ENCODE data around the gene CINP. TPM values are rescaled to one million over a fixed set of nuclear protein-coding genes. Genes with fewer than 3 reads are reported as not detected.

CINP gene
- total and polyA plus RNA-seq, 2 donors from 2014 or later: 32.1 to 49.3 TPM

DNA sequence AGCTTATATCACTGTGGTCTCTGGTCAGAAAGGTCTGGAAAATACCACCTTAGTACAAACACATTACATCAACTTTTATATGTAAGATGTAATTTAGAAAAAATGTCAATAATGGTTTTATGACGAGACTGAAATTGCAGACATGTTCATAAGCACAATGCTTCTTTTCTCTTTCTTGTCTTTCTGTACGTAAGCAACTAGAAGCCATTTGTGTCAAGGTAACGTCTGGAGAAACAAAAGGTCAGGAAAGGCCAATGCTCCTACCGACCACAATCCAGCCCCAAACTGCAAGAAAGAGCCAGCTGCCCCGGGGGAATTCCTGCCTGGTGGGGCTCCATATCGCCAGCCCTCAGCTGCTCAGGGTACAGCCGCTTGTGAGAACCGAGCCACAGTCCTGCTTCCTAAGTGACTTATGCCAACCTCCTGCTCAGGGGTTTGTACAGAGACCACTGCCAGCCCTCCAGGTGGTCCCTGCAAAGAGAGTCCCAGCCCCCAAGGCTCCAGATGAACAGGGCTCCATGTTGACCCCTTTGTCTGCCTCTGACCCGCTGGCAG is 36.8 kb downstream of the CINP start:
- Histone ChIP-seq H3K27ac (ENCODE audit: low read depth in 2 of 2, low read length in 2 of 2) (no peak overlapping the region), H3K9ac (ENCODE audit: low read length in 3 of 3) (no peak overlapping the region), H3K27me3 (ENCODE audit: control insufficient read depth, insufficient read depth, low read length) (no peaks in the 10 kb centered on the region), H3K9me3 (ENCODE audit: control insufficient read depth in 2 of 3, insufficient read depth in 1 of 3, low read length in 3 of 3) (no peaks in the 10 kb centered on the region), H3K4me3 (ENCODE audit: low read length in 3 of 3) (no peak overlapping the region), H3K36me3 (ENCODE audit: control insufficient read depth in 2 of 3, insufficient read depth in 3 of 3, low read length in 3 of 3) (no peaks in the 10 kb centered on the region), H3K4me1 (ENCODE audit: control insufficient read depth in 2 of 3, insufficient read depth in 2 of 3, low read depth in 1 of 3, low read length in 3 of 3) (no peaks in the 10 kb centered on the region)
- DNase-seq (no peak), FAIRE-seq (no peak)
- TF ChIP-seq, protein P1, sequence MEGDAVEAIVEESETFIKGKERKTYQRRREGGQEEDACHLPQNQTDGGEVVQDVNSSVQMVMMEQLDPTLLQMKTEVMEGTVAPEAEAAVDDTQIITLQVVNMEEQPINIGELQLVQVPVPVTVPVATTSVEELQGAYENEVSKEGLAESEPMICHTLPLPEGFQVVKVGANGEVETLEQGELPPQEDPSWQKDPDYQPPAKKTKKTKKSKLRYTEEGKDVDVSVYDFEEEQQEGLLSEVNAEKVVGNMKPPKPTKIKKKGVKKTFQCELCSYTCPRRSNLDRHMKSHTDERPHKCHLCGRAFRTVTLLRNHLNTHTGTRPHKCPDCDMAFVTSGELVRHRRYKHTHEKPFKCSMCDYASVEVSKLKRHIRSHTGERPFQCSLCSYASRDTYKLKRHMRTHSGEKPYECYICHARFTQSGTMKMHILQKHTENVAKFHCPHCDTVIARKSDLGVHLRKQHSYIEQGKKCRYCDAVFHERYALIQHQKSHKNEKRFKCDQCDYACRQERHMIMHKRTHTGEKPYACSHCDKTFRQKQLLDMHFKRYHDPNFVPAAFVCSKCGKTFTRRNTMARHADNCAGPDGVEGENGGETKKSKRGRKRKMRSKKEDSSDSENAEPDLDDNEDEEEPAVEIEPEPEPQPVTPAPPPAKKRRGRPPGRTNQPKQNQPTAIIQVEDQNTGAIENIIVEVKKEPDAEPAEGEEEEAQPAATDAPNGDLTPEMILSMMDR (IDR thresholded peaks at IDR 0.05; ENCODE audit: borderline replicate concordance, extremely low read depth, insufficient read depth): no peak
- intact Hi-C loops (cut with DNase I): no loop called here

DNA sequence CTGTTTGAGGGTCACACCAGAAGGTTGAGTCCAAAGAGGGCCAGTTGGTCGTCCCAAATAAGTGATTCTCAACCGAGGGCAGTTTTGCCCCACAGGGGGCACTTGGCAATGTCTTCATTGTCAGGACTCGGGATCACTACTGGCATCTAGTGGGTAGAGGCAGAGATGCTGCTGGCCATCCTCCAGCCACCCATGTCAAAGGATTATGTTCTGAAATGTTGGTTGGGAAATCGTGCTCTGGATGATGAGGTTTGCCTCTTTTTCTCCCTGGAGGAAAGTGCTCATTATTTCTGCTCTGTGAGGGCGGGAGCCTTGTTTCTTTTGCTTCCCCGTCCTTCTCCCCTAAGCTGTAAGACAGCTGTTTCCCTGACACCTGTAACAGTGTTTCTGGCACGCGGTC is 39.6 kb downstream of the CINP start:
- no peak overlapping the region for H3K4me3 ChIP-seq (ENCODE audit: low read length in 3 of 3)
- DNase-seq (peak in 3 of 5 donors; percentile 23 to 80 (median 42)), FAIRE-seq (no peak)
- no peak overlapping the region for H3K9ac ChIP-seq (ENCODE audit: low read length in 3 of 3)
- no peaks in the 10 kb centered on the region for H3K27me3 ChIP-seq (ENCODE audit: control insufficient read depth, insufficient read depth, low read length)
- TF ChIP-seq, protein P1 (IDR thresholded peaks at IDR 0.05; ENCODE audit: borderline replicate concordance, extremely low read depth, insufficient read depth): peak; percentile 50
- intact Hi-C loops (cut with DNase I): no loop called here
- H3K4me1 ChIP-seq (ENCODE audit: control insufficient read depth in 2 of 3, insufficient read depth in 2 of 3, low read depth in 1 of 3, low read length in 3 of 3): peaks cover 0 to 12% (median 7%) of the 10 kb centered on the region in 3 donors
- no peak overlapping the region for H3K27ac ChIP-seq (ENCODE audit: low read depth in 2 of 2, low read length in 2 of 2)
- H3K36me3 ChIP-seq (ENCODE audit: control insufficient read depth in 2 of 3, insufficient read depth in 3 of 3, low read length in 3 of 3): no peaks in the 10 kb centered on the region
- H3K9me3 ChIP-seq (ENCODE audit: control insufficient read depth in 2 of 3, insufficient read depth in 1 of 3, low read length in 3 of 3): no peaks in the 10 kb centered on the region

DNA sequence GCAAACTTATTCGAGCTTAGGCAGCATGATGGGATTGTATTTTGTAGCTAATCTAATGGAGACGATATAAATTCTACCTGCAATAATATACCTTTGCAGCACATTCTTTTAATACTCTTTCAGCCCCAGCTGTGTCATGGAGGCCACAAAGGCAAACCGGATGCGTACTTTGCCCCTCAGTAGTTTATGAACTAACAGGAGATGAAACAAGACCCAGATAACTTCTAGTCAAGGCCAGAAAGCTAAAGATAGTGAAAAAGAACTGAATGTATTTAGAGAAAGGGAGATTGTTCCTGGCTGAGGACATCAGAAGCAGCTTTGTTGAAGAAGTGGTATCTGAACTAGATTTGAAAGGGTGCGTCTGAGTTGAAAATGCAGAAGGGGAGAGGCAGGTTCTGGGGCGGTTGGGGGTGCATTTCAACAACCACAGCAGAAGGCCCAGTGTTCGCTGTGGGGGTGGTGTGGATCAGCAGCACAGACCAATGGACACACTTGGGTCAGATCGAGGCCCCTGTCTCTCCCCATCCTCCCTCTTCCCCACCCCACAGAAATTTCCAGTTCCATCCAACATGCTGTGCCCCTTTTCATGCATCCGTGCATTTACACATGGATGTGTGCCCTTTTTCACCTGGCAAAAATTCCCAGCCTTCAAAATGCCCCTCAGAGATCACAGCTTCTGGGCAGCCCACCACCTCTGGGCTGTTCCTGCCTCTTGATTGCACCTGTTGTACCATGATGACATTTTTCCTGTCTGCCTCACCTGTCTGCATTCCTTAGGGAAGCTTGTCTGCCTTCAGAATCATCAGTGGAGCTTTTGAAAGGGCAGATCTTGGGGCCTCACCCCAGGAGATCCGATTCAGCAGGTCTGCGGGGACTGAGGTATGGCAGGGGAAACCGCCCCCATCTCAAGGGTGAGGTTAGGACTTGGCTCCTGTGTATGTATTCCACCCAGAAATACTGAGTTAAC is 41.0 kb downstream of the CINP start:
- DNase-seq: no peak
- H3K9me3 ChIP-seq (ENCODE audit: control insufficient read depth in 2 of 3, insufficient read depth in 1 of 3, low read length in 3 of 3): no peaks in the 10 kb centered on the region
- H3K27me3 ChIP-seq (ENCODE audit: control insufficient read depth, insufficient read depth, low read length): no peaks in the 10 kb centered on the region
- peaks cover 0 to 13% (median 12%) of the 10 kb centered on the region in 3 donors for H3K4me1 ChIP-seq (ENCODE audit: control insufficient read depth in 2 of 3, insufficient read depth in 2 of 3, low read depth in 1 of 3, low read length in 3 of 3)
- TF ChIP-seq, protein P1 (IDR thresholded peaks at IDR 0.05; ENCODE audit: borderline replicate concordance, extremely low read depth, insufficient read depth): no peak
- no peak overlapping the region for H3K4me3 ChIP-seq (ENCODE audit: low read length in 3 of 3)
- no peak for FAIRE-seq
- no peak overlapping the region for H3K9ac ChIP-seq (ENCODE audit: low read length in 3 of 3)
- intact Hi-C loops (cut with DNase I): no loop called here
- no peaks in the 10 kb centered on the region for H3K36me3 ChIP-seq (ENCODE audit: control insufficient read depth in 2 of 3, insufficient read depth in 3 of 3, low read length in 3 of 3)
- H3K27ac ChIP-seq (ENCODE audit: low read depth in 2 of 2, low read length in 2 of 2): no peak overlapping the region
